H1 (cell line): ENCODE data around the gene PERCC1. TPM values are rescaled to one million over a fixed set of nuclear protein-coding genes. Genes with fewer than 3 reads are reported as not detected.

Source experiments
- CTCF ChIA-PET: fragments of 300-600 bp; sonication (Branson Sonifier 250); formaldehyde crosslinking; loops from one replicate; lab custom pipeline; 2021; ENCODE audit not compliant: partially characterized antibody; lab: Charles Lee
- POLR2A ChIA-PET: fragments of 300-600 bp; sonication (Branson Sonifier 250); formaldehyde crosslinking; loops from one replicate; lab custom pipeline; 2021; ENCODE audit warnings: inconsistent platforms; ENCODE audit not compliant: partially characterized antibody; lab: Charles Lee
- DNase-seq, 2 experiments: peaks; one replicate each; pipeline versions ENCODE4 v3.0.0 to v3.0.0-alpha.2; 2010 to 2022; ENCODE audit warnings: low spot score in 2 of 2, low read depth in 1 of 2, mixed read lengths in 1 of 2
- FAIRE-seq: peaks from 2 replicates; lab custom pipeline; 2011; peaks lifted over from hg19 to GRCh38; lab: Jason Lieb, UNC
- H2AFZ ChIP-seq: 2 replicates; pipeline ENCODE4 v1.8.1; 2012; ENCODE audit warnings: low read length, inconsistent platforms
- H2AK5ac ChIP-seq: 2 replicates; pipeline ENCODE4 v1.6.1; 2013; ENCODE audit warnings: low read depth, low read length
- H2BK120ac ChIP-seq: replicated peaks from 2 replicates; pipeline ENCODE3; 2013; ENCODE audit warnings: low read depth, low read length, inconsistent platforms
- H2BK12ac ChIP-seq: 2 replicates; pipeline ENCODE4 v1.6.1; 2013; ENCODE audit warnings: low read depth, low read length
- H2BK15ac ChIP-seq: 2 replicates; pipeline ENCODE4 v1.6.1; 2013; ENCODE audit warnings: low read length
- H2BK20ac ChIP-seq: 2 replicates; pipeline ENCODE4 v1.6.1; 2013; ENCODE audit warnings: low read length
- H2BK5ac ChIP-seq: 2 replicates; pipeline ENCODE4 v1.6.1; 2013; ENCODE audit warnings: low read depth, low read length
- H3K14ac ChIP-seq: 2 replicates; pipeline ENCODE4 v1.6.1; 2013; ENCODE audit warnings: inconsistent platforms; ENCODE audit not compliant: insufficient read length
- H3K18ac ChIP-seq: 2 replicates; pipeline ENCODE4 v1.6.1; 2013; ENCODE audit warnings: low read length; ENCODE audit errors: extremely low read depth
- H3K23ac ChIP-seq: 2 replicates; pipeline ENCODE4 v1.6.1; 2013; ENCODE audit warnings: inconsistent platforms; ENCODE audit not compliant: insufficient read length
- H3K23me2 ChIP-seq: 2 replicates; pipeline ENCODE4 v1.6.1; 2013; ENCODE audit warnings: low read depth, low read length
- H3K27ac ChIP-seq: 2 replicates; pipeline ENCODE4 v1.6.1; 2011; ENCODE audit warnings: low read depth, low read length, inconsistent platforms
- H3K27me3 ChIP-seq, 4 experiments: replicated peaks in 1 of 4; 1 replicate in 1 of 4; 2 replicates in 3 of 4; pipeline versions ENCODE4 v1.6.1 to v1.8.1; 2011 to 2013; ENCODE audit warnings: low read length in 3 of 4, mild to moderate bottlenecking in 3 of 4, inconsistent platforms in 2 of 4, mixed read lengths in 2 of 4, moderate library complexity in 1 of 4; ENCODE audit not compliant: control insufficient read depth in 3 of 4, insufficient read depth in 3 of 4; ENCODE audit errors: extremely low read depth in 1 of 4
- H3K36me3 ChIP-seq, 4 experiments: 2 replicates each; pipeline versions ENCODE4 v1.6.1 to v1.8.1; 2011 to 2013; ENCODE audit warnings: mild to moderate bottlenecking in 4 of 4, low read length in 3 of 4, moderate library complexity in 2 of 4, control low read depth in 1 of 4, inconsistent platforms in 1 of 4; ENCODE audit not compliant: insufficient read depth in 4 of 4, control insufficient read depth in 2 of 4
- H3K4ac ChIP-seq: replicated peaks from 2 replicates; pipeline ENCODE3; 2013; ENCODE audit warnings: low read length, low read depth, mixed read lengths, inconsistent platforms; ENCODE audit not compliant: insufficient read length
- H3K4me1 ChIP-seq, 4 experiments: replicated peaks in 1 of 4; 1 replicate in 1 of 4; 2 replicates in 3 of 4; pipeline versions ENCODE4 v1.6.1 to v1.8.1; 2011 to 2013; ENCODE audit warnings: low read length in 3 of 4, inconsistent platforms in 2 of 4, mixed read lengths in 1 of 4; ENCODE audit not compliant: insufficient read depth in 4 of 4, control insufficient read depth in 3 of 4
- H3K4me2 ChIP-seq, 2 experiments: 2 replicates each; pipeline versions ENCODE4 v1.6.1 to v1.8.1; 2011 to 2013; ENCODE audit warnings: low read depth in 2 of 2, low read length in 2 of 2, control low read depth in 1 of 2, inconsistent platforms in 1 of 2, mild to moderate bottlenecking in 1 of 2; ENCODE audit not compliant: insufficient read depth in 1 of 2
- H3K4me3 ChIP-seq, 4 experiments: fragments of 200-600, 300-600 bp in 1 of 4; sonication (generic), shearing (Covaris generic), sonication (Bioruptor Twin) in 1 of 4; 2 replicates each; pipeline versions ENCODE4 v1.5.1 to v1.8.1; 2011 to 2016; ENCODE audit warnings: low read length in 4 of 4, low read depth in 3 of 4, control low read depth in 2 of 4, inconsistent platforms in 2 of 4, mild to moderate bottlenecking in 2 of 4, mixed read lengths in 1 of 4, moderate library complexity in 1 of 4; ENCODE audit not compliant: insufficient read depth in 2 of 4; ENCODE audit errors: extremely low read depth in 1 of 4
- H3K56ac ChIP-seq: replicated peaks from 2 replicates; pipeline ENCODE3; 2013; ENCODE audit warnings: low read depth, mild to moderate bottlenecking, mixed read lengths, low read length, inconsistent platforms; ENCODE audit not compliant: insufficient read length
- H3K79me1 ChIP-seq: 2 replicates; pipeline ENCODE4 v1.6.1; 2013; ENCODE audit warnings: low read depth, low read length, control low read depth
- H3K79me2 ChIP-seq, 2 experiments: 2 replicates each; pipeline versions ENCODE4 v1.6.1 to v1.8.1; 2012 to 2013; ENCODE audit warnings: low read length in 2 of 2, mild to moderate bottlenecking in 2 of 2, inconsistent platforms in 1 of 2; ENCODE audit not compliant: insufficient read depth in 2 of 2, control insufficient read depth in 1 of 2
- H3K9ac ChIP-seq, 4 experiments: replicated peaks in 1 of 4; 1 replicate in 1 of 4; 2 replicates in 3 of 4; pipeline versions ENCODE4 v1.6.1 to v1.8.1; 2011 to 2013; ENCODE audit warnings: low read depth in 3 of 4, low read length in 3 of 4, control low read depth in 2 of 4, mild to moderate bottlenecking in 2 of 4, moderate library complexity in 2 of 4, inconsistent platforms in 1 of 4; ENCODE audit errors: extremely low read depth in 1 of 4
- H3K9me3 ChIP-seq, 2 experiments: 2 replicates each; pipeline versions ENCODE4 v1.6.1 to v1.8.1; 2012 to 2013; ENCODE audit warnings: mild to moderate bottlenecking in 2 of 2, moderate library complexity in 2 of 2, control low read depth in 1 of 2, inconsistent platforms in 1 of 2, low read depth in 1 of 2, low read length in 1 of 2, mixed read lengths in 1 of 2; ENCODE audit not compliant: insufficient read depth in 2 of 2
- H4K20me1 ChIP-seq, 2 experiments: replicated peaks in 1 of 2; 2 replicates each; pipeline versions ENCODE3 to v1.8.1; 2011 to 2013; ENCODE audit warnings: inconsistent platforms in 2 of 2, low read length in 2 of 2, mild to moderate bottlenecking in 1 of 2; ENCODE audit not compliant: insufficient read depth in 2 of 2, control insufficient read depth in 1 of 2
- H4K5ac ChIP-seq: 2 replicates; pipeline ENCODE4 v1.6.1; 2013; ENCODE audit warnings: low read length, low read depth, mixed read lengths, inconsistent platforms; ENCODE audit not compliant: insufficient read length
- H4K8ac ChIP-seq: 2 replicates; pipeline ENCODE4 v1.8.0; 2013; ENCODE audit warnings: mild to moderate bottlenecking, moderate library complexity, low read length, inconsistent platforms; ENCODE audit not compliant: insufficient read depth; ENCODE audit errors: extremely low read depth
- H4K91ac ChIP-seq: replicated peaks from 2 replicates; pipeline ENCODE3; 2013; ENCODE audit warnings: low read length, mixed read lengths, inconsistent platforms; ENCODE audit not compliant: insufficient read length
- E2F6 ChIP-seq: IDR thresholded peaks from 2 replicates; pipeline ENCODE4 v1.6.1; 2012; ENCODE audit warnings: inconsistent platforms
- NANOG ChIP-seq: IDR thresholded peaks from 2 replicates; pipeline ENCODE4 v1.6.1; 2011; ENCODE audit warnings: low read length, low read depth, mild to moderate bottlenecking, inconsistent platforms; ENCODE audit not compliant: insufficient read depth, poor library complexity, severe bottlenecking
- NRF1 ChIP-seq: IDR thresholded peaks from 2 replicates; pipeline ENCODE4 v1.6.1; 2011; ENCODE audit warnings: mild to moderate bottlenecking, low read depth, low read length, improper control_type of control experiment
- PHF8 ChIP-seq: fragments of 200-600 bp; sonication (generic); conservative IDR thresholded peaks from 2 replicates; pipeline ENCODE4 v1.7.1; 2012; ENCODE audit warnings: low read depth, mild to moderate bottlenecking, inconsistent platforms, low read length, moderate library complexity
- POU5F1 ChIP-seq: IDR thresholded peaks from 2 replicates; pipeline ENCODE4 v1.6.1; 2011; ENCODE audit warnings: low read depth, mild to moderate bottlenecking, low read length, moderate library complexity
- RAD21 ChIP-seq, 2 experiments: IDR thresholded peaks in 1 of 2; conservative IDR thresholded peaks in 1 of 2; 2 replicates each; pipeline ENCODE4 v1.6.1; 2011; ENCODE audit warnings: low read depth in 2 of 2, low read length in 2 of 2, improper control_type of control experiment in 1 of 2, inconsistent platforms in 1 of 2, mild to moderate bottlenecking in 1 of 2, moderate library complexity in 1 of 2
- TEAD4 ChIP-seq: IDR thresholded peaks from 2 replicates; pipeline ENCODE4 v1.6.1; 2012; ENCODE audit warnings: low read depth, low read length, inconsistent platforms, mixed read lengths
- USF2 ChIP-seq: IDR thresholded peaks from 2 replicates; pipeline ENCODE4 v1.6.1; 2011; ENCODE audit warnings: low read length, improper control_type of control experiment
- YY1 ChIP-seq: IDR thresholded peaks from 2 replicates; pipeline ENCODE4 v1.6.1; 2011; ENCODE audit warnings: low read depth, mild to moderate bottlenecking, low read length
- WGBS, 2 experiments: shearing (Covaris generic) in 1 of 2; methylation state at CpG; one replicate each; pipeline versions ENCODE4 v1.1.6 to v1.1.7; 2013 to 2015; ENCODE audit warnings: low lambda C conversion rate in 2 of 2, mixed read lengths in 2 of 2, inconsistent platforms in 1 of 2, low coverage in 1 of 2, missing lambda C conversion rate in 1 of 2; ENCODE audit not compliant: insufficient replicate concordance in 2 of 2, insufficient coverage in 1 of 2, insufficient read length in 1 of 2; ENCODE audit errors: extremely low coverage in 1 of 2, missing lambda C conversion rate in 1 of 2; 5-methylcytosine and 5-hydroxymethylcytosine counted together
- polyA plus RNA-seq, 7 experiments: library from polyadenylated mRNA; depleted of rRNA in 3 of 7; stranded (reverse) in 5 of 7; unstranded in 2 of 7; fragments of >200 nt in 5 of 7; fragments of 200-250 nt in 2 of 7; gene quantifications; 1 replicate in 5 of 7; 2 replicates in 1 of 7; 4 replicates in 1 of 7; pipeline versions ENCODE4 v1.2.1 to v1.2.3, GENCODE V29; 2011 to 2013; ENCODE audit warnings: missing spikeins in 2 of 7, mixed read lengths in 2 of 7
- total RNA-seq: library from RNA; stranded (reverse); fragmentation: NEBNext Ultra II Directional; extraction: Animal tissue kit (Norgen Biotek cat#: 25700); gene quantifications from 2 replicates; pipeline ENCODE4 v1.2.1, GENCODE V29; 2021

The PERCC1 gene
- total and polyA plus RNA-seq, 2 of the 8 experiments (the other 6 are each of a cell fraction or from before 2014, with no cell fraction given): not detected

GRCh38 chr16:1453316-1453715, 22.4 kb downstream of the PERCC1 start:
- no peak overlapping the region for H2BK5ac ChIP-seq
- no peak overlapping the region for H3K9ac ChIP-seq
- H4K91ac ChIP-seq: no peak overlapping the region
- no peak overlapping the region for H4K8ac ChIP-seq
- DNase-seq (no peak), FAIRE-seq (no peak)
- no peaks in the 10 kb centered on the region for H3K9me3 ChIP-seq
- no peak overlapping the region for H2AFZ ChIP-seq
- H3K23ac ChIP-seq: no peak overlapping the region
- H3K27me3 ChIP-seq: no peaks in the 10 kb centered on the region
- no peak overlapping the region for H3K56ac ChIP-seq
- peaks cover 2 to 9% of the 10 kb centered on the region in 2 experiments for H4K20me1 ChIP-seq
- H3K79me1 ChIP-seq: no peaks in the 10 kb centered on the region; the same call in 1 of the 2 replicates
- H3K23me2 ChIP-seq: no peaks in the 10 kb centered on the region
- H2AK5ac ChIP-seq: no peak overlapping the region
- H3K36me3 ChIP-seq: peaks cover 0 to 35% (median 12%) of the 10 kb centered on the region in 4 experiments; a peak in 5 of 8 replicates
- ChIA-PET POLR2A (interaction anchor here (1.0 kb wide), 1 partner anchor 9 kb away, joined by 3 read pairs; the partner anchor contains the start of gene CCDC154), CTCF (interaction anchor here (1.5 kb wide), 1 partner anchor 38 kb away, joined by 3 read pairs; no protein-coding TSS in a partner anchor)
- H2BK15ac ChIP-seq: no peak overlapping the region
- no peak overlapping the region for H3K4ac ChIP-seq
- no peak overlapping the region for H3K27ac ChIP-seq
- no peak overlapping the region for H3K4me3 ChIP-seq
- H3K4me1 ChIP-seq: no peaks in the 10 kb centered on the region
- no peak overlapping the region for H2BK120ac ChIP-seq
- no peak overlapping the region for H3K18ac ChIP-seq
- no peak overlapping the region for H4K5ac ChIP-seq
- H3K79me2 ChIP-seq: no peaks in the 10 kb centered on the region
- 97% methylated on average over 17 of the region's 19 CpGs; no CpG with 5 or more reads in 1 of the 2 experiments for WGBS, 2 experiments
- no peak overlapping the region for H2BK20ac ChIP-seq
- H3K14ac ChIP-seq: no peak overlapping the region
- H3K4me2 ChIP-seq: no peak overlapping the region
- H2BK12ac ChIP-seq: no peak overlapping the region
- TF ChIP-seq TEAD4: no peak
- TF ChIP-seq POU5F1: no peak
- no peak for TF ChIP-seq NRF1
- TF ChIP-seq YY1: no peak
- no peak for TF ChIP-seq NANOG
- no peak for TF ChIP-seq E2F6
- no peak for TF ChIP-seq RAD21 (IDR thresholded peaks at IDR 0.05 in 1 of 2, conservative IDR thresholded peaks at IDR 0.05 in 1 of 2; ENCODE audit: low read depth in 2 of 2, low read length in 2 of 2)
- no peak for TF ChIP-seq USF2
- TF ChIP-seq PHF8: no peak
